HG03439 (cell line): ENCODE data around the gene PPT2.
"Not testable (repeated sequence)": the region's sequence is repeated elsewhere in the genome, so short reads cannot be mapped to it uniquely, and the experiment has no call there.

Experiments
- ATAC-seq: cut with Tn5 transposase; IDR thresholded peaks from one replicate; pipeline ENCODE4 v1.9.1; 2021; ENCODE audit warnings: mild to moderate bottlenecking, moderate library complexity; ENCODE audit not compliant: unreplicated experiment

PPT2 gene

DNA sequence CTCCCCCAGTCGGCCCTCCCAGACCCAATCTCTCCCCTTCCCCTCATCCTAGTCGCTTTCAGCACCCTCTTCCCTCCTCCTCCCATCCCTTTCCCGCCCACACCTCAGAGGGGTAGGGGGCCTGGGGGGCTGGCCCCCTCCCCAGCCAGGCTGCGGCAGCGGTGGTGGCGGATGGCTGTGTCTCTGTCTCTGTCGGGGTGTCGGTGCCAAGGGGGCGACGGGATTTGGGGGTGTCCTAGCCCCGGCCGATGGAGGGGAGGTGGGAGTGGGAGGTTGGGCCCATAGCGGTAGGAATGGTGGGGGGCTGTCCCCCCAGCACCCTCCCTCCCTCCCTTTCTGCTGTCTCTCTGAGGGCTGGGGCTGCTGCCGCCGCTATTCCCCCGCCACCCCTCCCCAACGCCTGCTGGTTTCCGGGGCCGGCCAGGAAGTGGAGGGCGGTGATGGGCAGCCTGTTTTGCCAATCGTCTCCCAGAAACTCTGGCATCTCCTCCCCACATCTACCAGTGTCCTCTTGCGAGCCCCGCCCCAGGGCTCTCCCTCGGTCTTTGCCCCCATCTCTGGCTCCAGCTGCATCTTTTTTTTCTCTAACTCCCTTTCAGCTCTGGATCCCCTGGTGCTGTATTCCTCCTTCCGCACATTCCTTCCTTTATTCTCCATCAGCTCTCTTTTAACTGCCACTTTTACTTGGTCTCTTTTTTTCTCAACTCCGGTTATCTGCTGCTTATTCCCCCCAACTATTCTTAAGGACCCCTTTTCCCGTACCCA lies 22.0 kb downstream of the PPT2 start, which contains the start of gene AGPAT1:
Gene AGPAT1, minus strand, starts transcription at position 374 of the 765 bp plus-strand sequence. CDS start 4,588 bp downstream, outside the sequence.
- no peak for ATAC-seq

DNA sequence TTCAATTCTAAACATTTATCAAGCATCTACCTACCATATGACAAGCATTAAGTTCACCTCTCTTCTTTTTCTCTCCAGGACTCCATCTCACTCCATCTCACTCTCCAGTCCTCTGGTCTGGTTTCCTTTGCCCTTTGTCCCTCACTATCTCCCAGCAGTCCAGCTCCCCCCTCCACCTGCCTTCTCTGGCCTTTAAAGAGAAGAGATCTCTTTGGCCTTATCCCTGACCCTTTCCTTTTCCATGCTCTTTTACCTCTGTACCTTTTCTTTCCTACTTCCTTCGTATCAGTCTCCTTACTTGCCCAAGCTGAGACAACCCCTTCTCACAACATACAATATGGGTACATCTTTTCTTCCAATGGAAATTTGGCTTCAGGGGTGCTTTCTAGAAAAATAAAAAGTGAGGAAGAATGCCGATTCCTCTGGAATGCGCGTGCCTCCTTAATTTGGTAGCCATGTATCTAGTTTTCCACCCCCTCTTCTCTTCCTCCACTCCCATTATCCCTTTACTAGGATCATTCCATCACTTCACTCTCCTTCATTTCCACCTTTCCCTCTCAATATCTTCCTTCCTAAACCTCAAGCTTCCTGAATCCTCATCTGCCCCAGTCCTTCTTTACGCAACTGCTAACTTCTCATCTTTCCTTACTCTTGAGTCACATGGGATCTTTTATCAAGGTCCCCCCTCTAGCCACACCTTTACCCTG lies 22.7 kb downstream of the PPT2 start:
- no peak for ATAC-seq

DNA sequence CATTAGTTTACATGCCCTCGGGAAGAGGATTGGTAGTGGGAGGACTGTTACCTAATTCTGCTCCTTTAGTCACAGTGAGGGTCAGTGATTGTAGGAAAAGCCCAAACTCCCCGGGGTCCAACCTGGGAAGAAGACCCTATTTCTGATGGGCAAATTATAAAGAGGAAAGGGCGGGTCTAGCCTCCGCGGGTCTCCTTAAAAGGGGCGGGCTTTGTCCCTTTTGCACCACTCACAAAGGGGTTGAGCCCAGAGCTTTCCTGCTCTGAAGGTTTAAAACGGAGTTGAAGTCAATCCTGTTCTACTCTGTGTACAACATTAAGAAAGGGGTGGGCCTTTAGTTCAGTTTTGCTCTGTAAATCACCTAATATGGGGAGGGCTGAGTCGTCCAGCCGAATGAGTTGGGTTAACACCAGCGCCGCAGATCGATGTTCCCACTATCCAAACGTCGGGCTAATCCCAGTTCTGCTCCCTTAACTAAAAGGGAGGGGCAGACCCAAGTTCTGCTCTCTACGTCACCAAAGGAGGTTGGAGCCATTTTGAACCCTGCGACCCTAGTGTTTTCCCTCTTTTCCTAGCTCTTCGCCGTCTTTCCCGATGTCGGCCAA lies 23.3 kb downstream of the PPT2 start:
- peak; percentile 4 for ATAC-seq

DNA sequence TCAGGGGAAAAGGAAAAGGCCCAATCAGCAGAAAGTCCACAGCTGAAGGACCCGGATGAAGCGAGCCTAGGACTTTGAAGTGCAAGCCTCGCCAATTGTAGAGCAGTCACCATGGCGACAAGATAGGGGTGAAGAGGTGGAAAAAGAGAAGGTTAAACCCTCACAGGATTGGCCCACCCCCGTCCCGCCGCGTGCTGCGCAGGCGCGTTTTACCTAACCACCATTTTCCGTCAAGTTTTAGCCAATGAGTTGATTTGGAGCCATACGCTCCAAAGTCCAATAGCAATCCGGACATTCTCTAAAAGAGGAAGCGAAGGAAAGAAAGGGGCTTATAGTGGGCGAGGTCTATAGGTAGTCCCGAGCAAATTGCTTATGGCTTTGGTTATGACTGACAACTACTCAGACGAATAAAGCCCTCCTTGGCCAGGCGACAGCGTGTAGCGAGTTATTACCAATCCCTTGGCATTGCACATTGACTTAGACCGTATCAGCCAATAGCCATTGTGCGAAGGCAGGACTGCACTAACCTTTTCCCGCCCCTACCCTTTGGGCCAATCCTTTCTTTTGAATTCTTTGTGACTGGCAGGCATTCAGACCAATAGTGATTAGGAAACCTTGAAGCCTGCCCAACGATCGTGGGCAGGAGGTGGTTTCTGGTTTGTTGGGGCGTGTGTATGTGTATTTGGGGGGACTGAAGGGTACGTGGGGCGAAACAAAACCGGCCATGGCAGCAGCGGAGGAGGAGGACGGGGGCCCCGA lies 24.0 kb downstream of the PPT2 start, which contains the start of gene RNF5:
Gene RNF5, plus strand, starts transcription at position 618 of the 759 bp plus-strand sequence. Its CDS starts 107 bp downstream, at position 725.
- ATAC-seq, result peak; percentile 81

DNA sequence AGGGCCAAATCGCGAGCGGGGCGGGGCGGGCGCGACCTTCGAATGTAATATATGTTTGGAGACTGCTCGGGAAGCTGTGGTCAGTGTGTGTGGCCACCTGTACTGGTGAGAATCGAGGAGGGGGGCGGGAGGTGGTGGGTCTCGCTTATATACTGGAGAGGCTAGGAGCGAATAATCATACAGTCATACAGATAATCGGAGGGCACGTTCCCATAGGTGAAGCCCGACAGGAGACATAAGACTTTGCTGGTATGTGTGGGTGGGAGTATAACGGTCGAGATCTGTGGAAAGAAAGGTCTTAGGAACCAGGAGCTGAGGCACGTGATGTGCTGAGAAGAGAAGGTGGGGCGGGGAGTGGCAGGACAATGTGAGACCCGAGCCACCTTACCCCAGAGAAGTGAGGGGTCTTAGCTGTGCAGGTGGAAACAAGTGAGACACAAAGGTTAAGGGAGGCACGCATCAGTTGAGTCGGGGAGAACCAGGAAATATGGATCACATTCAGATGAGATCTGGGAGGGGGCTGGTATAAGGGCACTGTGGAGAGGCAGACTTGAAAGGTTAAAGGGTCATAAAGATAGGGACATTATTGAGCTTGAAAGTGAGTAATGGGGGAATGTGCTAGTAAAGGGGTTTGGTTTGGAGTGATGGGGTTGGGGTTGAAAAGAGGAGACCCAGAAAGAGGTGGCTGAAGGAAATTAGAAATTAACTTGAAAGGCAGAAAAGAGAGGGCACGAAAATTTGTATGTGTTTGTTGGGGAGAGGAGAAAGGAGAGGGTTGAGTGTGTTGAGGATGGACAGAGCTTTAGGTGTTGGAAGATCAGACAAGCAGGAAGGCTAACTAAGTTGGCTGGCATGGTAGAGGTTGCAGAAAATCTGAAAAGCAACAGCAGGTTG lies 24.9 kb downstream of the PPT2 start:
- no peak for ATAC-seq

DNA sequence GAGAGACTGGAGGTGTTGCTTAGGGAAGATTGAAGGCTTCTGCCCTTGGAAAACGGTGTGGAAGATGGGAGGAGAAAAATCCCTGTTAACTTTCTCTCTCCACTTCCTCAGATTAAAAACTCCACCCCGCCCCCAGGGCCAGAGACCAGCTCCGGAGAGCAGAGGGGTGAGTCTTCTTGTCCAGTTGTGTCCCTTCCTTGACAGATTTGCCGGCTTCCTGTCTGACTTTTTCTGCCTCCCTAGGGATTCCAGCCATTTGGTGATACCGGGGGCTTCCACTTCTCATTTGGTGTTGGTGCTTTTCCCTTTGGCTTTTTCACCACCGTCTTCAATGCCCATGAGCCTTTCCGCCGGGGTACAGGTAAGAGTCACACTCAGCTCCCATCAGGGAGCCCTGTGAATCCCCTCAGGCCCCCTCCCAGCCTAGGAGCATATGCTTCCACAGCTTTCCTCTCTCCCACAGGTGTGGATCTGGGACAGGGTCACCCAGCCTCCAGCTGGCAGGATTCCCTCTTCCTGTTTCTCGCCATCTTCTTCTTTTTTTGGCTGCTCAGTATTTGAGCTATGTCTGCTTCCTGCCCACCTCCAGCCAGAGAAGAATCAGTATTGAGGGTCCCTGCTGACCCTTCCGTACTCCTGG lies 25.9 kb downstream of the PPT2 start:
- ATAC-seq, result no peak

DNA sequence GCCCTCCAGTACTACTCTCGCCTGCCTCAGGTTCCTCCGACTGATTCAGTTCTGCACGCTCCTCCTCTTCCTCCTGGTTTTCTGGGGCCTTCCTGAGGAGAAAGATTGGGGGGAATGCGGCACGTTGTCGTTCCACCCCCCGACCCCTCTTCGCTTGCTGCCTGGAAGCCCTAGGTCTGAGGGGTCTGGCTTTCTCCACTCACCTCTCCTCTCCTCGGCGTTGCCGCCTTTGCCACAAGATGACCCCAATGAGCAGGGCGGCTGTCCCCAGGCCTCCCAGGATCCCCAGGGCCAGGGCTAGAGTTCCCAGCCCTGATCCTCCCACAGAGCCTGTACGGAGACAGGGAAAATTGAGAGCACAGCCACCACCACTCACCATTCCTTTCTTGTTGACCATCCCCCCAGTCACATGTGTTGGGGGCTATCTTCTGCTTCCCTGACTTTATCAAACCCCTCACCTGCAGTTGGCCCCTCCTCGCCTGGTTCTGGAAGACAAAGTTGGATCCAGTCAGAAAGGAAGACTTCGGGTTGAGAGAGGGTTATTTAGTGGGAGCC lies 27.3 kb downstream of the PPT2 start:
- no peak for ATAC-seq

DNA sequence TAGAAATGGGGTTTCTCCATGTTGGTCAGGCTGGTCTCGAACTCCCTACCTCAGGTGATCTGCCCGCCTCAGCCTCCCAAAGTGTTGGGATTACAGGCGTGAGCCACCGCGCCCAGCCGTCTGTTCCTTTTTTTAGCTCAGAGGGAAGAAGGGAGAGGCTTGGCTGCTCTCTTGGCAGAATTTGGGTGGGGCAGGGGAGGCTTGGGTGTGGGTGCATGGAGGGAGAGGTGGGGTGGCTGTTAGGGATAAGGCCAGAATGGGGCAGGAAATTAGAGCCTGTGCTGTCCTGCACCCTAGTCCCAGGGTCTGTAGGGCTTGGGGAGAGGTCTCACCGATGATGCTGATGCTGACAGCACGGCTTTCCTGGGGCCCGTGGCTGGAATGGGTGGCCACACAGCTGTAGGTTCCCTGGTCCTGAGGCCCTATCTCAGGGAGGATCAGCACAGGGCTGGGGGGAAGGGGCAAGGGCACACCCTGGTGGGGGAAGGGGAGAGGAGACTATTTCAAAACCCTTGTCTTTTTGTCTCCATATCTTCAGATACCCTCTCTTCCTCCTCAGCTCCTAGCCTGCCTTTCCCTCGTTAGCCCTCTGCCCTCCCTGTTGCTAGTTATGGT lies 28.1 kb downstream of the PPT2 start:
- ATAC-seq, result no peak

DNA sequence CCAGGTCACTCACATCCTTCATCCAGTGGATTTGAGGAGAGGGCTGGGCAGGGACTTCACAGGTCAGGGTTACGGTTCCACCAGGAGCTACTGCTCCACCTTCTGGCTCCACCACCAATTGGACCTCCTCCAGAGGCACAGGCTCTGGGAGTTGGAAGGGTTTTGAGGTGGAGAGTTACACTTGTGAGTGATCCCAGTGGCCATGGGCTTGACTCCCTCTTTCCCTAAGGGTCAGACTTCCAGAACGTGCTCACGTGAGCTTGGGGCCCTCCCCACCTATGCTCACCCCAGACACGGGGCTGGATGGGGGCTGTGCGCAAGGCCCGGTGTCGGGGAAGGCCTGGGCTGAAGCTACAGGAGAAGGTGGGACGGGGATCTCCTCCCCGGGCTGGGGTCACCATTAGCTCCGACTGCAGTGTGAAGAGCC lies 28.6 kb downstream of the PPT2 start:
- ATAC-seq, result no peak

DNA sequence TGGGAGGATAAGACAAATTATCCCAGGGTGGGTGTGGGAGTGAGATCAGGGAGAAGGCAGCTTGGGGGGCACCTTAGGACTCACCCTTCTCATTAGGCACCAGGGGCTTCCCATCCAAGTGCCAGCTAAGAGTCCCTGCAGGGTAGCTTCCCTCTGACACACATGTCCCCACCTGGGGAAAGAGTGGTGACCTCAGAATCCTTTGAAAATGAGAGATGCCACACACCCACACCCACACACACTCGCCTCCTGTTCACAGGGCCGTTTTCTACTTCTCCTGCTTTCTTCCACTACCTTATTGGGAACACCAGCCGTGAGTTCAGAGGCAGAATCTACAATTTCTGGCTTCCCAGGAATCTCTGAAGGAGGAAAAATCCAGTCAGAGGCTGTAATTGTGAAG lies 29.1 kb downstream of the PPT2 start:
- no peak for ATAC-seq

DNA sequence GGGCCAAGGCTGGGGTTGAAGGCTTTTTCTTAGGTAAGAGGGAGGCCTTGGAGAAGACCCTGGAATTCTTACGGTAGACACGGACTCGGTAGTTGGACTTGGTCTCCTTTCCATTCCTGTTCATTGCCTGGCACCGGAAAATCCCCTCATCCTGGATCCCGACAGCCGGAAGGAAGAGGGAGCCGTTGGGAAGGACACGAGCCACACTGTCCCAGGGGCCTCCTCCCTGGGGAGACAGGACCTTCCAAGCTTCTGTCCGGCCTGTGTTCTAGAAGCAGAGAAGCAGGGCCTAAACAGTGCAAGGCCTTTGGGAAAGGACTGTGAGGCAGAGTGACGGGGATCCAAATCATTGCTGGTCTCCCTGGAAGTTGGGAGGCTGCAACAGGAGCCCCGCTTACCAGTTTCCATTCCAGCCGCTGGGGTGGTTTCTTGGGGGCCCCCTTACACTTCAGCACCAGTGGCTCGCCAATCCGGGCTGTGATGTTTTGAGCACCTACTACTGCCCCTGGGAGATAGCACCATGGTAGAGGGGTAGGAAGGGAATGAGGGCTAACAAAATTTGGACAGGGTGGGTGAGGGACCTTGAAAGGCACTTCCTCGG lies 29.6 kb downstream of the PPT2 start:
- no peak for ATAC-seq

DNA sequence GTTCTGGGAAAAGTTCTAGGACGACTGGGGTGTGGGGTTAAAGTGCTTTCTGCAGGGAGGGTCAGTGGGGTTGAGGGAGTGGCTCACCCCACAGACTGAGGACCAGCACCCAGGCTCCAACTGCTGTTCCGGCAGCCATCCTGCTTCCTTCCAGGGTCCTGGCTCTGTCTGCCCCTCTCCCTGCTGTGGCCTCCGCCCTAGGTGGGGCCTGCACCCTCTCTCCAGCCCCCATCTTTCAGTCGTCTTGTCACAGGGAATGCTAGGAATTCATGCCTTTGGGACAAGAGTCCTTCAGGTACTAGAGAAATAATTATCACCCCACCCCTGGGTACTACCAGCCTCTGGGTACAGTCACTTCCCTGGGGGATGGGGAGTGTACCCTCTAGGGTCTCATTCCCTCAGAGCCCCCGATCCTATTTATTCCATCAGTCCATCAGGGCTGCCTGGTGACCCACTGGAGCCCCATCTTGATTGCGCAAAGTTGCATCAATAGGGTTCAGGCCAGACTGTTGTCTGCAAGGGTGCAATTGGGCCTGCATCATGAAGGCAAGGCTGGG lies 30.2 kb downstream of the PPT2 start, which contains the start of gene AGER:
Gene AGER, minus strand, starts transcription at position 170 of the 557 bp plus-strand sequence. Its CDS starts 31 bp downstream, at position 139.
- ATAC-seq, result no peak

DNA sequence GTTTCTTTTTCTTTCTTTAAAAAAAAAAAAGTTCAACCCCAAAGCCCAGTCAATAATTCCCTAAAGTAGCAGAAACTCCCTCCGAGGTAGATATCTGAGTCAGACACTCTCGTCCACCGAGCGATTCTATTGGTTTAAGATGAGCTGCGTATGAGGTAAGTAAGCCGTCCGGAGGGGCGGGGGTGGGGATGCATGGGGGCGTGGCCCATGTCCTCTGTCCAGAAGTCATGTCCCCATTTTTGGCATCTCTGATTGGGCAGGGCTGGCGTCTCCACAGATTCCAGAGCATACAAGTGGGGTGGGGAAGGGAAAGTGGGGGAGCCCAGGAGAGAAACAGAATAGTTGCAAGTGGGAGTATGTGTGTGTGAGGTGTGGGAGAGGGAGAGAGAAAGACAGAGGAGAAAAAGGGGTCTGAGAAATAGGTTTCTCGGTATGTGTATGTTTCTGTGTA lies 31.8 kb downstream of the PPT2 start:
- ATAC-seq, result not testable (repeated sequence)

DNA sequence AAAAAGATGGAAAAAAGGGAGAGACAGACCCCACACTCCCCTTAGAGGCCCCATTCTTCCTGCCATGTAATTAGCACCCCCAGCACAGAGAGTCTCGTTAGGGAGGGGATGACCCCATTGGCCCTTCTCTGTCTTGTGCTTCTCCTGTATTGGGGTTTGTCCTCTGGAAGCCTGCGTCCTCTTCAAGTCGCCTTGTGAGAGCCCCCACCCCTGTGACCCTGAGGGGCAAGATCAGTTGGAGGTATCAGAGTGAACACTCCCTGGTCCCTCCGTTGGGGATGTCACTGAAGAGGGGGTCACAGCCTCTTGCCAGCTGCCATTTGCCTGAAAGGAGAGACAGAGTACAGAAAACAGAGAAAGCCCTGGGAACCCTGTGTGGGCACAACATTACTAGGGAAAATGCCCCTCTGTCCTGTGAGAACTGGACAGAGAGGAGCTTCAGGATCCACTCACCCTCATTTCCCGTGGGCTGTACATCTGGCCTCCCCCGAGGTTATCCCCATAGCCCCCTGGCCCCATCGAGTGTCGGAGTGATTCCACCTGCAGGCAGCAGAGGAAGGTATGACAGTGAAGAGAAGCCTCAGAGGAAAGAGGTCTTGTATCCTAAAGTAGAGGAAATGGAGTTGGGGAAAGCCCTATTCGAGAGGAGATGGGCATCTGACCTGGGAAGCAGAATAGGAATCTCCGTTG lies 32.4 kb downstream of the PPT2 start:
- not testable (repeated sequence) for ATAC-seq

DNA sequence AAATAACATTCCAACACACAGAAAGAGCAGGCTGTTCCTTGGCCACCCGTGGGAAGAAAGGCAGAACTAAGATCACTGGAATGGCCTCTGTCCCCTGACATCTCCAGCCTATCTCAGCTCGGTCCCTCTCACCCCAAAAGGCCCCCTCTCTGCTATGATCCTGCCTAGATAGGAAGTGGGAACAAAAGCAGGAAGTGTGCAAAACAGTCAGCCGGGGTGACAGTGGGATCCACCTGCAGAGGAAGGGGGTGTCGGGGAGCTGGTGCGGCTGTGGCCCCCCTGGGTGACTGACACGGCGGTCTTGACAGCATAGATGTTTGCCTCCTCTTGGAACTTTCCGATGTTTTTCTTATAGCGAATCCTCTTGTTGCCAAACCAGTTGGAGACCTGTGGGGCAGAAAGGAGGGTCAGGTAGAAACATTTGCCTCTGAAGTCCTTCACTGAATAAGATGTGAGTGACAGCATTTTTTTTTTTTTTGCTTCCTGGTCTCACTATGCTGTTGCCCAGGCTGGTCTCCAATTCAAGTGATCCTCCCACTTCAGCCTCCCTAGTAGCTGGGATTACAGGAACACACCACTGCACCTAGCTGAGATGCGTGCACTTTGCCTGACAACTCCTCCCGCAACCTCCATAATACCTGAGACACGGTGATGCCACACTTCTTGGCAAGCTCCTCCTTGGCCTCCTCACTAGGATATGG lies 33.2 kb downstream of the PPT2 start:
- no peak for ATAC-seq

DNA sequence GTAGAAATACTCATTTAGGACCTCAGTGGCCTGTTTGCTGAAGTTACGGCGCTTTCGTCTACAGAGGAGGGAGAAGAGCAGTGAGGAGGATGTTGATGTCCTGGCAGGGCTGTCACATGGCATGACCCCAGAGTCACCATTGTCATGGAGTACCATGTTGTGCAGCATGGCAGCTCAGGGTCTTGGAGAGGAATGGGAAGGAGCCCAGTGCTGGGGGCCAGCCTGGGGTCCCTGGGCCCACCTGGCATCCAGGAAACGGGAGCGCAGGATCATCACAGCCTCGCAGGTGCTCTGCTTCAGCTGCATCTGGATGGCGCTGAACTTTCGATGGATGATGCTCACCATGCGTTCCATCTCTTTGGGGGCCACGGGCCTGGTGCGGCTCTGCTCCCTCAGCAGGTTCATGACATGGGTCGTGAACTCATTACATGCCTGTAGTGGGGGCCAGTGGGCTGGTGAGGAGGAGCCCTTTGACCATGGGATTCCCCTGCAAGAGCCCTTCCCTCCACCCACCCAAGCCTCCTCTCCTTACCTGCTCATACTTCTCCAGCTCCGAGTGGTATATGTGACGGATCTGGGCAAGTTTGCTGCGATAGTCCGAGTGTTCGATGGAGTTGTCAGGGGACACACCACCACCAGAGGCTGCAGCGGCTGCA lies 33.9 kb downstream of the PPT2 start:
- ATAC-seq, result not testable (repeated sequence)
